ENCODE results near the gene RNASE13.
"Not testable (repeated sequence)": the region's sequence is repeated elsewhere in the genome, so short reads cannot be mapped to it uniquely, and the experiment has no call there.

Gene RNASE13

DNA sequence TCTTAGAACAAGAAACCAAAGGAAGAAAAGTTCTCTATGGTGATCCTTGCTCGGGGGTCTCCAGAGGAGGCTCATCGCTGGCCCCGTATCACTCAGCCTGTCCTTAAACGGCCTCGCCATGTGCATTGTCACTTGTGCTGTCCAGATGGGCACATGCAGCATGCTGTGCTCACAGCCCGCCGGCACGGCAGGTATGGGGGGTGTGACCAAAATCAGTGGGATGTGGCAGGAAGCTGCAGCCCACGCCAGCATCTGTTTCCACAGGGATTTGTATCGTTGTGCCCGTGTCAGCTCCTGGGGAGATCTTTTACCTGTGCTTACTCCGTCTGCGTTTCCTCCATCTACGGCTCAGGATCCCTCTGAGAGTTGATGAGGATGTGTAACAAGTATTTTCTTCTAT is 38.1 kb downstream of the RNASE13 start:
- DNase-seq (ENCODE audit: low read depth in 1 of 2, low spot score in 1 of 2), result no peak

DNA sequence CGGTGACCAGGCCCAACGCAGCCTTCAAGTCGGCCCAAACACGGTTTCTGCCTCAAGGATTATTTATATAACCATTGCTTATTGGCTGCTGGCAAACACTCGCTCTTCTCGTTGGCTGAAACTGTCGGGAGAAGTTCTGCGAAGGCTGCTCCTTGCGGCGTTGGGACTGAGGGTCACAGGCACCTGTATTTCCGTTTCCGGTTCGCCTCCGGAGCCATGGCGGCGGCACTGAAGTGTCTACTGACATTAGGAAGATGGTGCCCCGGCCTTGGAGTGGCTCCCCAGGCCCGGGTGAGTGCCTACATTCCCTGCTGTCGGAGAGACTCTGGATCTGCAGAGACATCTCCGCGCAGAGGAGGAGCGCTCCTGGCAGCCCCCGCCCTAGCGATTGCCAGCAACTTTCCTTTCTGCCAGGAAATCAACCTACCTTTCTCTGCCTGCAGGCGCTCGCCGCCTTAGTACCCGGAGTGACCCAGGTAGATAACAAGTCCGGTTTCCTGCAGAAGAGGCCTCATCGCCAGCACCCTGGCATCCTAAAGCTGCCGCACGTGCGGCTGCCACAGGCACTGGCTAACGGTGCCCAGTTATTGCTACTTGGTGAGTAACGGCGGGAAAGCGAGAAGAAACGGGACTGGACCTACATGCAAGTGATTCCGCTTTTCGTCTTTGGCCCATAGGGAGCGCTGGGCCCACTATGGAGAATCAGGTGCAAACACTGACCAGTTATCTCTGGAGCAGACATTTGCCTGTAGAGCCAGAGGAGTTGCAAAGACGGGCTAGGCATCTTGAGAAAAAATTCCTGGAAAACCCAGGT is 44.6 kb downstream of the RNASE13 start, which contains the start of gene METTL17:
Gene METTL17, plus strand, starts transcription at position 194 of the 814 bp plus-strand sequence. Its CDS starts 23 bp downstream, at position 217.
- peak; percentile 73 to 85 for DNase-seq (ENCODE audit: low read depth in 1 of 2, low spot score in 1 of 2)

DNA sequence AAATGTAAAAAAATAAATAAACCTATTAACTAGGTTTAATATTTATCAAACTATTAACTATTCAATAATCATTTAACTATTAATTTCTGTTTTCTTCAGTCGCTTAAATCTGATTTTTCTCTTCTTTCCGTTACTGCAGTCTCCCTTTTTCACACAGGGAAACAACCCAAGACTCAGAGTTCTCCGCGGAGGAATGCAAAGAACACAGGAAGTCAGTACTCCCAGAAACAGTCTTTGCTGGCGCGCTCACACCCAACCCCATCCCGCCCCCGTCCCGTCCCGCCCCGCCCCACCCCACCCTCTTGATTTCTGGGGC is 45.2 kb downstream of the RNASE13 start:
- DNase-seq (ENCODE audit: low read depth in 1 of 2, low spot score in 1 of 2), result no peak

DNA sequence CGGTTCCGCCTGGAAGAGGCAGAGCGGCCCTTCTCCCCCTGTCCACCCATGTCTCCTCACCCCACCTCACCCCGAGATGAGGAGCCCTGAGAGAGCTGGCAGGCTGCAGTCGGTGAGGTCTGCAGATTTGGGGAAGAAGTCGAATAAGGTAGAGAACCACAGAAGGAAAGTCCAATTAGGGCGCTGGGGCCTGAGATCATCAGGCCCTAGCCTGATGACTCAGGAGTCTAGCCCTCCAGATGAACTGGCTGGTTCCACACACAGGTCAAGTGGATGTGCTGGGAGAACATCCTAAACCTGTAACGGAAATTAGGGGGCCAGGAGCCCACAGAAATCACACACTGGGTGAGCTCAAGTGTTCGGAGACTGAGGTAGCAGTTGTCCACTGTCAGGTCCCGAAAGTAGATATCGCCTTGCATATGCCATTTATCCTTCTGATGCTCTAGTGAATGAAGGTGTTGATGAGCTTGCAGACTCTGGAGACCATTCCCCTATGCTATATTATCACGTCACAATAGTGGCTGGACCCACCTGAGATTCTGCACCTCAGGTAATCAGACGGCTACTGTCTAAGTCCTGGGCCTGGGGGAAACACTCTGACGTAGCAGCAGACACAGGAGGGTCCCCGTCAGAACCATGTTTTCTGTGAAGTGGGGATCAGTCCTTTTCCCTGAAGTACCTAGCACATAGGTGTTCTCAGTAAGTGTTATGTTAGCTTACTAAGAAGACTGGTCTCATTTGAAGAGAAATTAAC is 45.7 kb downstream of the RNASE13 start:
- DNase-seq (ENCODE audit: low read depth in 1 of 2, low spot score in 1 of 2), result no peak

DNA sequence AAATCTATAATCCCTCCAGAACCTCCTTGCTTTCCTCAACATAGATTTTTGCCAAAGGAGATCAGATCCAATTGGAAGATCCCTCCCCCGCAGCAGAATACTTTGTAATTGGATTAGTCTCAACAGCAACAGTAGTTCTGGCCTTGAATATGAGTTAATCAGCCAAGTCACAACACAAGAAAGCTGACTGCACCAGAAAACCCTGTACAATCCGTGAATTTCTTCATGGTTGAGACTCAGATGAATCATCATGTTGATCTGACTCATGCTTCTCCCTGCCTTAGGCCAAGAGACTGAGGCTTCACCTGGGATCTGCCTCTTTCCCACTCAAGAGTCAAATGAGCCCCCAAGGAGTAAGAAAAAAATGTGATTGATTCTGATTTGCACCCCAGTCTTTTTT is 47.8 kb downstream of the RNASE13 start:
- DNase-seq (ENCODE audit: low read depth in 1 of 2, low spot score in 1 of 2), result no peak

DNA sequence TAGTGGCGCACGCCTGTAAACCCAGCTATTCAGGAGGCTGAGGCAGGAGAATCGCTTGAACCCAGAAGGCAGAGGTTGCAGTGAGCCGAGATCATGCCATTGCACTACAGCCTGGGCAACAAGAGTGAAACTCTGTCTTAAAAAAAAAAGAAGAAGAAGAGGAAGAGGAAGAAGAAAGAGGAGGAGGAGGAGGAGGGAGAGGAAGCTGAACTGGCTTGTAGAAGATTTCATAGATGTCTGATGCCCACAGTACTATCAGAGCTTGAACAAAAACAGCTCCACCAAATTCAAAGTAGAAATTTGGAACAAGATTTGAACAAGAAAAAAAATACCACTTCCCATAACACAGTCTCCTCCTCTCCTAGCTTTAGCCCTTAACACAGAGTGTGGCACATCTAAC is 49.0 kb downstream of the RNASE13 start:
- DNase-seq (ENCODE audit: low read depth in 1 of 2, low spot score in 1 of 2), result not testable (repeated sequence)
